EH (cell line): ENCODE measurements around the gene XPO5.

Source experiments
- DNase-seq: peaks from one replicate; pipeline ENCODE4 v3.0.0-alpha.2; 2015; ENCODE audit warnings: low read depth

Gene XPO5

DNA sequence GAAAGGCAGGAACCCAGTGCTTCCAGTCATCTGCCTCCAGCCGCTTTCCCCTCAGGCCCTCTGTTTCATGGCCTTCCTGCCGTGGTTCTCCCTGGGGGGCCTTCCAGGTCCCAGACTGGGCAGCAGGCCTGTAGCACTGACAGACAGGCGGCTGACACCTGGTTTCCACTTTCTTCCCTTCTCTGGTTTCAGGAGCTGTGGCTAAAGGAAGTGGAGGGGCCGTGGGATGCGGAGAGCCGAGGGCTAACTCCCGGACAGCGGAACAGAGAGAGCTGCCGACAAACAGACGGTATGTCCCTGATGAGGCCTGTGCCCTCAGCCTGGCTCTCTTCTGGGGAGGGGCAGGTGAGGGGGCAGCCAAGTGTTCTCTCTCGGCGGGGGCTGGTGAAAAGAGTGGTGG is 78.1 kb downstream of the XPO5 start:
- DNase-seq, result no peak

DNA sequence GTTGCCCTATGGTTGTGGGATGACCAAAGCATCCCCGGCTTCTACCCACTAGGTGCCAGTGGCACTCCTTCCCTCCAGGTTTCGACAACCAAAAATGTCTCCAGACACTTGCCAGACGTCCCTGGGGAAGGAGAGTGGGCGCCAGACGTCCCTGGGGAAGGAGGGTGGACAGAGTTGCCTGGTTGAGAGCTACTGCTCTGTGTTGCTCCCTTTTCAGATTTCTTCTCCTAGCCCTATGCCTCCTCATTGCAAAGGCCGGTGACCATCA is 78.8 kb downstream of the XPO5 start:
- no peak for DNase-seq

- peak; percentile 79 for DNase-seq
These were observed 79.3 kb downstream of the XPO5 start for GRCh38 chr6:43496370-43497128.

GRCh38 chr6:43495409-43495941 is 80.4 kb downstream of the XPO5 start:
- peak; percentile 50 for DNase-seq

DNA sequence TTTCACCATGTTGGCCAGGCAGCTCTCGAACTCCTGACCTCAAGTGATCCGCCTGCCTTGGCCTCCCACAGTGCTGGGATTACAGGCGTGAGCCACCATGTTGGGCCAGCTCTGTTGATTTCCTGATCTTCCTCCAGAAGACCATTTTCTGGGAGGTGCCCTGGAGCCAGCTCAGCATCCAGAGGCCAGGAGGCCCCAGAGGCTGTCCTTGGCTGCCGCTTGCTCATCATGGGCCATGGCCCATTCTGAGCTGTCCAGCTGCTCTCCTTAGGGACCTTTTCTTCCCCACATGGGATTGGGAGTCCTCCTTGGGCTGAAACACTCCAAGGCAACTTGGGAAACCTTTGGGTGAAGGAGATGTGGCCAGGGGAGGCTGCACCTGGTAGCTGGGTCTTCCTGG is 81.1 kb downstream of the XPO5 start:
- DNase-seq, result no peak

GRCh38 chr6:43494321-43494720 is 81.5 kb downstream of the XPO5 start:
- DNase-seq, result no peak

GRCh38 chr6:43493833-43494232 is 82.0 kb downstream of the XPO5 start:
- DNase-seq, result no peak

DNA sequence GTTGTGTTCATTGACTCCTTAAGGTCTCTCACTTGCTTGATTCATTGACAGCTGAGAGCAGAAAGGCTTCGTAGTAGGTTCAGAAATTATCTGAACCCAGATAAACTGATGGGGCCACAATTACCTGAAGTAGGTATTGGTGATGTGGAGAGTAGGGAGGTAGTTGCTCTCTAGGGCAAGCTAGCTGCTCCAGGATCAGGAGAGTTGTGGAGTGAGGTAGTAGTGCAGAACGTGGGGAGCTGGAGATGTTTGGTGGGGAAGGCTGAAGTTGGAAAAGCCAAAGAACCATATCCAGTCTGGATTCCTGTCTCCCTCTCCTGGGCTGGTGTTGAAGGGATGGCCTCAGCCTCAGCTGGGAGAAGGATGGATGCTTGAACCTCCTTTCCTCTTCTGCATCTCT is 82.6 kb downstream of the XPO5 start:
- DNase-seq, result no peak

GRCh38 chr6:43492673-43493072 is 83.2 kb downstream of the XPO5 start:
- peak; percentile 50 for DNase-seq

DNA sequence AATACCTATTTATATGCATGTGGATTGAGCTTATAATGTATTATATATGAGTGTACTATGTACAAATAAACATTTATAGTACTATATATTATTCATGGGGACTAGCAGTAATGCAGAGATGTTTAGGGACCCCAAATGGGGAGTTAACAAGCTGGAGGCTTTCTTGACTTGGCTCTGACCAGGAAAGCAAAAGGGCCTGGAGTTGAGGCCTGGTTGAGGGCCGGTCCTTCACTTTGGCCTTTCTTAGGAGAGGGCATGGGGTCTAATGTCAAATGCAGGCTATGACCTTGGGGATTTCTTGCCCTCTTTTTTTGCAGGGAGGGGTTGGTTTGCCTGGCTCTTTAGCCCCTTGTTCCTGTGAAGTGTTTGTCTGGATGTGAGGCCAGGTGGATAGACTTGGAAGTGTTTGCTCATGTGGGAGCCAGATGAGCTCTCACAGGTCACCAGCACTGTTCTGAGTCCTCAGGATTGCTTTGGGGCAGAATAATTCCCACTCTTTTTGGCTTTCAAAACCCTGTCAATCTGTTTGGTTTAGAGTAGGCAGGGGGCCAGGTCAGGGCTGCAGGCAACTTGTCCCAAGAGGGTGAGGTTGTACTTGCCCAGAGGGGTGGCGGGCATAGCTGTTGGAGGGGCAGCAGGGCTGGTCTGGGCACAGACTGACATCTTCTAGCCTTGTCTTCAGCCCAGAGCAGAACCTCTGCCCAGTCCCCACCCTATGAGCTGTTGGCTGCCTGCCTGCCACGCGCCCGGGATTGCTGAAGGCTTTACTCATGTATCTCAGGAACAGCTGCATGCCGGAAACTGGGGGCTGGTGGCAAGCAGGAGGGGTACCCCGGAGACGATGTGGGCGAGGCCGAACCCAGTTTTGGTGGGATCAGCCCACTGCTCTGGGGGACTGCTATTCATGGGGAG is 83.8 kb downstream of the XPO5 start:
- DNase-seq, result peak; percentile 86

GRCh38 chr6:43490523-43490939 is 85.3 kb downstream of the XPO5 start:
- DNase-seq, result no peak

GRCh38 chr6:43489277-43490072 is 86.4 kb downstream of the XPO5 start:
- no peak for DNase-seq

GRCh38 chr6:43488667-43489276 is 87.1 kb downstream of the XPO5 start:
- peak; percentile 59 for DNase-seq

DNA sequence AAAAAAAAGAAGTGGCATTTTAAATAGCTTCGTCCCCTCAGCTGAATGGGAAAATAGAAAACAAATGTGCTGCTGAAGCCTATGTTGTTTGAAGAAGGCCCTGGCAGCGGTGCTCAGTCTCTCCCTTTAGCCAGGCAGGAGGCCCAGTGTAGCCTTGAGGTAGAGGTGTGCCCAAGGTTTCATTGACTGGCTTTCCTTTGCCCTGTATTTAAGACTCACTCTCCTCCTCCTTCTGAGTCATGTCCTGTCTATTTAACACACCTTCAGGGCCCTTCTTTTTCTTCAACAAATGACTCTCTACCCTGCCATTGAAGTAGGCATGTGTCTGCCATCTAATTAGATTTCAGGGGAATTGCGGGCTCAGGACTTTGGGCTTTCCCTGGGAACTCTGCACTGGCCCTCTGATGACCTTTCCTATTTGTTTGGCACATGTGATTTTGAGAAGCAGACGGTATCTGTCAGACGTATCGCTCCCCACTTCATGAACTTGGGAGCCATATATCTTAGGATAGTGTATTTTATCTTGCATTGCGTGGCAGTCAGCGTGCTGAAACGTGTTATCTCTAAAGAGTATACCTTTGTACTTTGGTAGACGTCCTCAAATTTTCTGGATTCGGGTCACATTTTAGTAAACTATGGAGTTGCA is 94.1 kb downstream of the XPO5 start:
- DNase-seq, result no peak

GRCh38 chr6:43481075-43481474 is 94.8 kb downstream of the XPO5 start:
- no peak for DNase-seq

DNA sequence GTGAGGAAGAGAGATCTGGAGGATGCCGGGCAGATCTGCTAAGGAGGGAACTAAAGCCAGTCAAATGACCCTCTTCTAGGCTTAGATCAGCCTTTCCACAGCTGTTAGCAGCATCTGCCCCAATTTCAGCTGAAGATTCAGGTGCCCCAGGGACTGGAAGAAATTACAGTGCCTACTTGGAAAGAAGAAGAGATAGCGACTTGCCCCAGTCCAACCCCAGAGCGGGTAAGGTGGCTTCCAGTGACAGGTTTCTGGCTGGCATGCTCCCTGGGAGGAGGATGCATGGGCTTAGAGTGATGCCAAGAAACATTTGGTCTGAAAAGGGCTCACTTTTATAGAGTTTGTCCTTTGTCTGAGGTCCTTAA is 97.8 kb downstream of the XPO5 start:
- no peak for DNase-seq

GRCh38 chr6:43477235-43478007 is 98.4 kb downstream of the XPO5 start, which contains the start of gene TJAP1:
Gene TJAP1, plus strand, starts transcription at chr6:43477570. Its CDS starts 21,432 bp downstream, at chr6:43499002.
- peak; percentile 83 for DNase-seq

GRCh38 chr6:43476746-43477145 is 99.1 kb downstream of the XPO5 start:
- DNase-seq, result no peak

GRCh38 chr6:43475516-43475915 is 100.3 kb downstream of the XPO5 start:
- DNase-seq, result no peak

- no peak for DNase-seq
These were observed 103.3 kb downstream of the XPO5 start for GRCh38 chr6:43472515-43472914.
